ENCODE data around the gene BTBD17.

DNA sequence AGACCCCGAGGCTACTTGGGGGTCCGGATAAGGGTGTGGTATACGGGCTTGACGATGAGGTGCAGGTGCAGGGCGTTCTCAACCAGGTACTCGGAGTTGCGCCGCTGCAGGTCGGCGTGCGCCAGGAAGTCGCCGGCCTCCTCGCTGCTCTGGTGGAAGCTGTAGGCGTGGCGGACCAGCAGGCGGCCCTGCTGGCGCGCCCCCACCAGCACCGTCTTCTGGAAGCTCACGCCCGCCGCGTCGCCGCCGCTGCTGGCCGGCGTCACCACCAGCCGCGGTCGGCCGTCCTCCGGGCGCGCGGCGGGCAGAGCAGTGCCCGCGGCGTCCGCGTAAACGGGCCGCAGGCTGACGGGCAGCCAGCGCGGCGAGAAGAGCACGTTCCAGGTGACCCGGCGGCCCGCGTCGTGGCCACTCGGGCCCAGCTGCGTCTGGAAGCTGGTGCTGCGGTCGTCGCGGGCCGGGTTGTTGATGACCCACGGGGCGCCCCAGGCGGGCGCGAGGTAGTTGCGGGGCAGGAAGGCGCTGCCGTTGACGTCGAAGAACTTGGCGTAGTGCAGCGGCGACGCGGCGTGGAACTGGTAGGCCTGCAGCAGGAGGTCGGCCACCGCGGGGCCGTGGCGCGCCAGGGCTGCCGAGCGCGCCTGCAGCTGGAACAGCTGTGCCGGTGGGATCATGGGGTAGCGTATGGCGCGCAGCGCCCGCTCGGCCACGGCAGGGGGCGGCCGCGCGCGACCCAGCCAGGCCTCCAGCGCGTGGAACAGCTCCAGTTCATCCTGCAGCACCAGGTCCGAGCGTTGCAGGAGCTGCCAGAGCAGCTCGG lies 4.8 kb downstream of the BTBD17 start:
- TF ChIP-seq GATA2 (IDR thresholded peaks at IDR 0.05; ENCODE audit: low read depth, low read length): no peak
- no peak for TF ChIP-seq GATA3 (IDR thresholded peaks at IDR 0.05; ENCODE audit: low read depth, low read length)

Data from SH-SY5Y (cell line).